HG03159 (cell line): Measurements from ENCODE around the gene BDKRB1.
A peak's percentile ranks its signal among the peaks of the same experiment; 100 is the strongest.

ENCODE experiments used
- ATAC-seq: cut with Tn5 transposase; IDR thresholded peaks from one replicate; pipeline ENCODE4 v1.9.1; 2021; ENCODE audit warnings: mild to moderate bottlenecking, moderate library complexity; ENCODE audit not compliant: unreplicated experiment

Gene BDKRB1

GRCh38 chr14:96260341-96260821 is 4.4 kb downstream of the BDKRB1 start:
- ATAC-seq: no peak

- ATAC-seq: no peak
These were observed 5.0 kb downstream of the BDKRB1 start for GRCh38 chr14:96261053-96261452.

GRCh38 chr14:96261772-96262655 is 6.0 kb downstream of the BDKRB1 start:
- no peak for ATAC-seq

GRCh38 chr14:96263347-96264199 is 7.6 kb downstream of the BDKRB1 start:
- no peak for ATAC-seq

- ATAC-seq: no peak
These were observed 8.2 kb downstream of the BDKRB1 start for GRCh38 chr14:96264200-96264553.

GRCh38 chr14:96264853-96265252 is 8.8 kb downstream of the BDKRB1 start:
- no peak for ATAC-seq

- ATAC-seq: no peak
These were observed 9.5 kb downstream of the BDKRB1 start for GRCh38 chr14:96265383-96266095.

GRCh38 chr14:96267336-96267735 is 11.3 kb downstream of the BDKRB1 start:
- ATAC-seq: no peak

- ATAC-seq: no peak
These were observed 11.9 kb downstream of the BDKRB1 start for GRCh38 chr14:96267916-96268315.

GRCh38 chr14:96268431-96269358 is 12.7 kb downstream of the BDKRB1 start:
- no peak for ATAC-seq

- ATAC-seq: no peak
These were observed 13.3 kb downstream of the BDKRB1 start for GRCh38 chr14:96269359-96269710.

GRCh38 chr14:96270565-96271420 is 14.8 kb downstream of the BDKRB1 start:
- no peak for ATAC-seq

- ATAC-seq: no peak
These were observed 15.4 kb downstream of the BDKRB1 start for GRCh38 chr14:96271421-96271762.

- ATAC-seq: no peak
These were observed 16.9 kb downstream of the BDKRB1 start for GRCh38 chr14:96272777-96273473.

GRCh38 chr14:96273629-96274028 is 17.6 kb downstream of the BDKRB1 start:
- ATAC-seq: no peak

GRCh38 chr14:96274122-96274521 is 18.1 kb downstream of the BDKRB1 start:
- no peak for ATAC-seq

- no peak for ATAC-seq
These were observed 18.5 kb downstream of the BDKRB1 start for GRCh38 chr14:96274543-96274942.

GRCh38 chr14:96275177-96276112 is 19.4 kb downstream of the BDKRB1 start:
- ATAC-seq: peak; percentile 62
